AG04449 (cell line): Measurements from ENCODE around the gene DENND11.

Source experiments
- CTCF ChIA-PET: fragments of 350-600 bp; formaldehyde crosslinking; extraction: SDS; loops from one replicate; lab custom pipeline; 2021; ENCODE audit warnings: antibody characterized with exemption; lab: Yijun Ruan, JAX
- POLR2A ChIA-PET: fragments of 400-600, 350-600 bp; formaldehyde crosslinking; extraction: SDS; loops from one replicate; lab custom pipeline; 2020; ENCODE audit warnings: antibody characterized with exemption, inconsistent platforms; lab: Yijun Ruan, JAX
- DNase-seq: peaks from one replicate; pipeline ENCODE4 v3.0.0-alpha.2; 2010; ENCODE audit warnings: low read depth, low spot score
- H3K4me3 ChIP-seq: 2 replicates; pipeline ENCODE4 v1.5.1; 2011; ENCODE audit warnings: low read depth, mild to moderate bottlenecking, control low read depth, low read length
- TF ChIP-seq, protein P1 (sequence below): IDR thresholded peaks from one replicate; pipeline ENCODE4 v1.5.1; 2011; ENCODE audit warnings: mild to moderate bottlenecking, moderate library complexity, low read length, control low read depth, inconsistent platforms; ENCODE audit not compliant: insufficient read depth; ENCODE audit errors: missing control alignments

DENND11 gene

DNA sequence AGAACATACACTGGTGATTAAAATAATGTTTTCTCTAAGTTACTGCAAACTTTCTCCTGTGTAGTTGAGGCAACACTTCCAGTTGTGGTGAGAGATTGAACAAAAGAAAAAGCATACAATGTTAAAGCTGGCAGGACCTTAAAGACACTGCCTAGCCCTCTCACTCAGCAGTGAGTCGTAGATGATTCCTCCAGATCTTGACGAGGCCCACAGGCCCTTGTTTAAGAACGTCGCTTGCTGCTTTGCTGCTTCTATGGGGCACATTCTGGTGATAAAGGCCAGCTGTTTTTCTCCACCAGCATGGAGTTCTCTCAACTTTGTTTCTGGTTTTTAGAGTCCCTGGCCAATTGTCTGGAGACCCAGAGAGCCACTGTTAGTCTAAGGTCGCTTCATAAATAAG, 2.8 kb upstream of the DENND11 start:
- DNase-seq, result no peak
- POLR2A ChIA-PET, result no interaction called here
- no peak overlapping the region for H3K4me3 ChIP-seq
- TF ChIP-seq, protein P1, sequence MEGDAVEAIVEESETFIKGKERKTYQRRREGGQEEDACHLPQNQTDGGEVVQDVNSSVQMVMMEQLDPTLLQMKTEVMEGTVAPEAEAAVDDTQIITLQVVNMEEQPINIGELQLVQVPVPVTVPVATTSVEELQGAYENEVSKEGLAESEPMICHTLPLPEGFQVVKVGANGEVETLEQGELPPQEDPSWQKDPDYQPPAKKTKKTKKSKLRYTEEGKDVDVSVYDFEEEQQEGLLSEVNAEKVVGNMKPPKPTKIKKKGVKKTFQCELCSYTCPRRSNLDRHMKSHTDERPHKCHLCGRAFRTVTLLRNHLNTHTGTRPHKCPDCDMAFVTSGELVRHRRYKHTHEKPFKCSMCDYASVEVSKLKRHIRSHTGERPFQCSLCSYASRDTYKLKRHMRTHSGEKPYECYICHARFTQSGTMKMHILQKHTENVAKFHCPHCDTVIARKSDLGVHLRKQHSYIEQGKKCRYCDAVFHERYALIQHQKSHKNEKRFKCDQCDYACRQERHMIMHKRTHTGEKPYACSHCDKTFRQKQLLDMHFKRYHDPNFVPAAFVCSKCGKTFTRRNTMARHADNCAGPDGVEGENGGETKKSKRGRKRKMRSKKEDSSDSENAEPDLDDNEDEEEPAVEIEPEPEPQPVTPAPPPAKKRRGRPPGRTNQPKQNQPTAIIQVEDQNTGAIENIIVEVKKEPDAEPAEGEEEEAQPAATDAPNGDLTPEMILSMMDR, result no peak
- CTCF ChIA-PET, result interaction anchor here (0.8 to 5.5 kb wide), 2 partner anchors 11 to 33 kb away, joined by 3 to 35 read pairs; partner anchors contain the start of gene SSBP1

DNA sequence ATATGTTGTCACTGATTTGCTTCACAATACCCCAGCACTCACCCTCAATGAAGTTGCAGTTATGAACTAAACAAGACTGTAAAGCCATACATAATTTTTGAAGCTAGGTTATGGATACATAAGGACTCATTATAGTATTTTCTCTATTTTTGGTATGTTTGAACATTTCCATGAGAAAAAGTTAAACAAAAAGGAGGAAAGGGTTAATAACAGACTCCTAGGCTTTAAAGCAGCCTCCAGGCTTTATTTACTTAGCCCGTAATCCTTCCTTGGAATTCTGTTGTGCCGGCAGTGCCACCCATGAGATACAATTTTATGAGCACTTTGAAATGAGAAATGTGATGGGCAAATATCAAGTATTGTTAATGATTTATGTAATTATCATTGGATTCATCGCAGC, 2.1 kb upstream of the DENND11 start:
- DNase-seq, result no peak
- H3K4me3 ChIP-seq, result no peak overlapping the region
- ChIA-PET CTCF (interaction anchor here (5.5 kb wide), 1 partner anchor 34 kb away, joined by 35 read pairs; the partner anchor contains the start of gene SSBP1), POLR2A (no interaction called here)
- TF ChIP-seq, protein P1, result no peak

DNA sequence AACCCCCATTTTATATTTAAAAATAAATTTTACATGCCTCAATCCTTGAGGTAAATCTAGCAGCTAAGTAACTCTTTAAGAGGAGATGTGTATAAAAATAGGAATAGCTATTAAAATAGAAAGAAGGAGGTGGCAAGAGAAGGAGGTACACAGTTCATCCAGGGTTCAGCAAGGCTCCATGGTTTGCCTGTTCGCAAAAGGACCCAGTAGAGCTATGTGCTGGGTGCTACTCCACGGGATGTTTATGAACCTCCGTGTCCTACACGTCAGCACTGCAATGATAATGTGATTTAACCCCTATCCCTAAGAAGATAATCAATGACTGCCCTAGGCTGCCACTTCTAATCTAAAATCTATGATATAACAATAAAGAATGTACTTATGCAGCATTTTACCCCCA, 926 bp upstream of the DENND11 start:
- no peak for DNase-seq
- TF ChIP-seq, protein P1, result no peak
- CTCF ChIA-PET, result interaction anchor here (0.9 to 5.5 kb wide), 3 partner anchors 35 to 87 kb away, joined by 3 to 35 read pairs (median 3); partner anchors contain the start of genes SSBP1 and TAS2R5
- H3K4me3 ChIP-seq, result no peak overlapping the region
- POLR2A ChIA-PET, result no interaction called here

DNA sequence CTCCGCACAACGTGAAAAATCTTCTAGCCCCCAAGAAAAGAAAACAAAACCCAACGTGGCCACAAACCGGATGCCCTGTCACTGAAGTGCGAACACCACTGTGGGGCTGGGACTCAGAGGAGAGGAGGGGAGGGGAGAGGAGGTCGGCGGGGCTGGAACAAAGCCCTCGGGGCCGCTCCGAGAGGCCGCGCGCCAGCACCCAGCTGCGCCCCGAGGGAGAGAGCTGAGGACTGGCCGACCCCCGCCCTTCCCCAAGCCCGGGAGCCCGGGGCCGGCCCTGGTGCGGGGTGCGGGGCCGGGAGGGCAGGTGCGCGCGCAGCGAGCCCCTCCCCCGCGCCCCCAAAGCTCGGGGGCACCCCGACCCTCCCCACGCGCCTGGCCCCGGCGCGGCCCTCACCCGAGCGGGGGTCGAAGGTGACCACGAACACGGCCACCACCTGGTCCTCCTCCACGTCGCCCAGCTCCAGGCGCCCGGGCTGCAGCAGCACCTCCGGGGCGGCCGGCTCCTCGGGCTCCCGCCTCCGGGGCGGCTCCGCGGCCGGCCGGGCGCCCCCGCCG, 398 bp downstream of the DENND11 start:
- H3K4me3 ChIP-seq, result peak overlapping the region; percentile 68
- ChIA-PET CTCF (interaction anchor here (0.9 to 5.5 kb wide), 2 partner anchors 12 to 36 kb away, joined by 4 to 35 read pairs; partner anchors contain the start of gene SSBP1), POLR2A (no interaction called here)
- TF ChIP-seq, protein P1, result no peak
- no peak for DNase-seq

DNA sequence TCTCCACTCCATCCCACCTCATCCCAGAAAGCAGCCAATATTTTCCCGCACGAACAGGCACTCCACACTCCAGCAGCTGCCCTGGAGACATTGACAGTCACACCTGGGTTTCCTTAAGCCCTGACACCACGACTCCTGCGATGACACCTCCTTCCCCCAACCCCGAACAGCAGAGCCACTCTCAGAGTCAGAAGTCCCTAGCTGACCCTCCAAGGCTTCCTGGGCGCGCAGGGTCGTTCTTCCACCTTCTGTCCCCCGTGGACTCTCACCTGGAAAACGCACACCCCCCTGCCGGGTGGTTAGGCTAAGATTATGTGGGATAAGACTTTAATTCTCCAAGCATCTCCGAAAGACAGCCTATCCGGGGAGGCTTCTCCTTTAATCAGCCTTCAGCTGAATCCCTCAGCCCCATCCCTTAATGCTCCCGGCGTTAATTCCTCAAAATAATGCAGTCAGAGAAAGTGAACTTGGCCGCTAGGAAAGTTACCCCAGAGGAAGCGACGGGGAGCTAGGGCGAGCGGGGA, 1.1 kb downstream of the DENND11 start:
- H3K4me3 ChIP-seq, result peak overlapping the region; percentile 68
- no peak for DNase-seq
- TF ChIP-seq, protein P1, result no peak

DNA sequence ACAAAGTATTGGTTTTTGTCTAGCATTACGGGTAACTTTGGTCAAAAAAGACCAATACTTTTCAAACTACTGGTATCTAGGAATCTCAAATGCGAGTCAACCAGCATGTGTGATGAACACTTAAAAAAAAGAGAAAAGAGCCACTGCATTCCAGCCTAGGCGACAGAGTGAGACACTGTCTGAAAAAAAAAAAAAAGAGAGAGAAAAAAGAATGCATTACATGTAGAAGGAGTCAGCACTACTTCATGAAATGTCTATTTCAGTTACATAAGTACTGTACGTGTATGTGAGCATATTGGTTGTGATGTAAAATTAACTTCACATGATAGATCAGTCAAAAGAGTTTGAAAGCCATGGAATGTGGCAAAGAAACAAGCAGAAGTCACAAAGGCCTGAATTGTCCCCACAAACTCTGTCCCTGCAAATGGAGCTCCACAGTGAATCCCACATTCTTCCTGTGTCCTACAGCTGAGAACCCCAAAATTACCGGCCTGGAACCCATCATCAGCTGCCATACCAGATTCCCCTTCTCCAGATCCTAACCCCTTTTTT, 1.6 kb downstream of the DENND11 start:
- ChIA-PET CTCF (interaction anchor here (0.9 to 5.5 kb wide), 3 partner anchors 11 to 38 kb away, joined by 3 to 35 read pairs (median 4); partner anchors contain the start of gene SSBP1), POLR2A (no interaction called here)
- TF ChIP-seq, protein P1, result no peak
- DNase-seq, result no peak
- peak overlapping the region; percentile 68; the same call in 1 of the 2 replicates for H3K4me3 ChIP-seq

More for the DNA sequence above, 1.1 kb downstream of the DENND11 start:
- CTCF ChIA-PET, result interaction anchor here (0.9 to 5.5 kb wide), 3 partner anchors 11 to 37 kb away, joined by 3 to 35 read pairs (median 4); partner anchors contain the start of gene SSBP1
- POLR2A ChIA-PET, result no interaction called here
